Activated CD8-positive, alpha-beta memory T cell treated with anti-CD3 and anti-CD28 coated beads for 1 hour (primary cell): ENCODE results near the gene CD300A.
"Not testable (repeated sequence)": the region's sequence is repeated elsewhere in the genome, so short reads cannot be mapped to it uniquely, and the experiment has no call there.

Source experiments
- DNase-seq, 2 donors: peaks; one replicate each; pipeline ENCODE4 v3.0.0-alpha.2; 2020; ENCODE audit warnings: low read depth in 1 of 2; ENCODE audit errors: extremely low read depth in 1 of 2

Gene CD300A

DNA sequence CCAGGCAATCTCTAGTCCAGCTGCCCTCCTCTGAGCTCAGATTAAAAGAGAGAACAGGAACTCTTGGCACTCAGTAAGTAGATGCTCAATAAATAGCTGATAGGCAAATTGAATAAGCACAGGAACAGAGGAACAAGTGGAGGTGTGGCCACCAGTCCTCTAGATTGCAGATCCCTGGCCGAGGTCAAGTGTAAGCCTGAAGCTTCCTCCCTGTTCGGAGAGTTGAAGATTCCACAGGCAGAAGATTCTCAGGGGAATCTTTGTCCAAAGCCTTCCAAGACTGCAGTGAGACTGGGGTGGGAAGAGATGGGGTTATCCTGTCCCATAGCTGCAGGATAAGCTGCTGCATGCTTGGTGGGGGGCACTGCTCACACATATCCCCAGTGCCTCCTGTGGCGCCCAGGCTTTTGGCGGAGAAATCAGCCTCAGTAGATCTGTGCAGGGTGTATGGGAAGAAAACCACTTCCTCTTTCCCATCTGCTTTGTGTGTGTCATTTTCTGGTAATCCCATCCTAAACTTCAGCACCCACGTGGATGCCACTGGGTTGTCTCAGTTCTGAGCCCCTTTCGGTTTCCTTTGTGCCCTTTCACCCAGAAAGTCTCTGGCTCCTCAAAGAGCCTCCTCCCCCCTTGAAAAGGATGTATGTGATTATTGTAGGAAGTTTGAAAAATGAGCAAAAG is 12.1 kb downstream of the CD300A start:
- DNase-seq: no peak

DNA sequence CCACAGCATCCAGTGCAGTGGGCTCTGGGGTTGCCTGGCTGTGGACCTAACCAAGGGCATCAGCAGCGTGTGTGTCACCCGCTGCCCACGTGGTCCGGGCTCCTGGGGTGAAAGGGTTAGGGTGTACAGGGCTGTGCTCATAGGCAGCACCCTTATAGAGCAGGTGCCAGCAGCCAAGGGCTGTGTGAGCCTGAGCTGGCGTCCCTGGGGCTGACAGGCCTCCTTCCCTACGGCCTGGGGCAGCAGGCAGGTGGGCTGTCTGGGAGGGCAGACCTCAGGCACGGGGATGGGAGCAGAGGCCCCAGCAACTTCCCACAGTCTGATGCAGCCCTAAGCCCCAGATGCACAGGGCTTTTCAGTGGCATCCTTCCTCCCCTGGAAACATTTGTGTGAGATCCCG is 13.9 kb downstream of the CD300A start:
- DNase-seq: no peak

DNA sequence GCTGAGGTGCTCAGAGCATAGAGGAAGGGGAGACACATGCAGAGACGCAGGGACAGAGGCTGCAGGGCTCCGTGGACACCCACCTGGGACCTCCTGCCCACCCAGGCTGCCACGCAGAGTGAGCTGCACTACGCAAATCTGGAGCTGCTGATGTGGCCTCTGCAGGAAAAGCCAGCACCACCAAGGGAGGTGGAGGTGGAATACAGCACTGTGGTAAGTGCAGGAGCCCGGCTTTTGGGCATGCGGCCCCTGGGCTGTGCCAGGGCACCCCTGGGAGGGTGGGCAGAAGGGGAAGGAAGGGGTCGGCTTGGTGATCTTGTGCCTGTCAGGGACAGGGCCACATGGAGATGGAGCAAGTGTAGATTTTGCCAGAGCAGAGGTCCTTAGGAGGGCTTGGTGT is 15.2 kb downstream of the CD300A start:
- DNase-seq: no peak

DNA sequence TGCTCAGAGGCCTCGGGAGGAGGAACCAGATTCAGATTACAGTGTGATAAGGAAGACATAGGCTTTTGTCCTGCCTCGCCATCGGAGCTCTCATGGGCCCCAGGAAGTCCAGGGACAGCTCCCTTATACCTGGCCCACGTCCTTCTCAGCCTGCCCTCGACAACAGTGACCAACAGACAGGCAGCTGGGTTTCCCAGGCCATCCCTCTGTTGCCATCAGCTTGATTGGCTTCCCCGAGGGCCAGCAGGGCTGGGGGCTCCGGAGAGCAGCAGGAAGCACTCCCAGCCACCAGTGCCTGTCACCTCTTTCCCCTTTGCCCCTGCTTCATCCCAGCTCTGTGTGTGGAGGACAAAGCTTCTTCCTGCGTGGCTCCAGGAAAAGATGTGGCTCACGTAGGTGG is 17.6 kb downstream of the CD300A start:
- DNase-seq: no peak

DNA sequence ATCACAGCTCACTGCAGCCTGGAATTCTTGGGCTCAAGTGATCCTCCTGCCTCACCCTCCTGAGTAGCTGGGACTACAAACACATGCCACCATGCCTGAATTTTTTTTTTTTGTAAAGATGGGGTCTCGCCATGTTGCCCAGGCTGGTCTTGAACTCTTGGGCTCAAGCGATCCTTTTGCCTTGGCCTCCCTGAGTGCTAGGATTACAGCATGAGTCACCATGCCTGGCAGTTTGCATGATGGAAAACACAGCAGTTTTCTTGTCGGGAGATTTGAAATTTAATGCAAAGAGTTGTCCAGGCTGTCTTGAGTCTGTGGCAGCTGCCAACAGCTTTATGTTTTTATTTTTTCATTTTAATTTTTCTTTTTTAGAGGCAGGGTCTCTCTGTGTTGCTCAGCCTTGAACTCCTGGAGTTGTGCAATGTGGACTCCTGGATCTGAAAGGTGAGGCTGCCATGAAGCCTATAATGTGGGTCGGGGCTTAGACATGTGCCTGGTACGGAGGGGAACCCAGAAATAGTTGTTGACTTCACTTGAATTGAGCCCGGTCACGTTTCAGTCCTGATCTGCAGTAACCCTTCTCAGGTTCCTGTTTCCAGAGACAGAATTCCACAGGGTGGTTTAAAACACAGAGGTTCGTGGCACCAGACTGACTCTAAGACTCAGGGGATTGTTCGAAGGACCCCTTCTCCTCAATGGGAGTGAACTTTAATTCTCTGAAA is 18.7 kb downstream of the CD300A start:
- DNase-seq: no peak

DNA sequence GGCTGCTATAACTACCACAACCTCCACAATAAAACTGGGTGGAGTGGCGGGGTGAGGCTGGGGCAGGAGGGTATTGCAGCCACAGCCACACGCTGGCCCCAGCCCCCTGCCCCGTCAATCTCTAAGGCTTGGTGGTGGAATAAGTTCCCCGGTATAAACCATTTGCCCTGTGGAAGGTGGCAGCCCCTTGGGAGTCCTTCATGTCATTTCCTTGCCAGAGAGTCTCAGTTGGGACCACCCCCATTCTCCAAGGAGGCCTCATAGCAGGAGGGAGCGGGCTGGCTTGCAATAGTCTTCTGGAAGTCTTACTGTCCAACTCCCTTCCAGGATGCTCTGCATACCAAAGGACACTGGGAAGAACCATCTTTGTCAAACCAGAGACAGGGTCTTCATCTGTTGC is 19.4 kb downstream of the CD300A start:
- DNase-seq: no peak

DNA sequence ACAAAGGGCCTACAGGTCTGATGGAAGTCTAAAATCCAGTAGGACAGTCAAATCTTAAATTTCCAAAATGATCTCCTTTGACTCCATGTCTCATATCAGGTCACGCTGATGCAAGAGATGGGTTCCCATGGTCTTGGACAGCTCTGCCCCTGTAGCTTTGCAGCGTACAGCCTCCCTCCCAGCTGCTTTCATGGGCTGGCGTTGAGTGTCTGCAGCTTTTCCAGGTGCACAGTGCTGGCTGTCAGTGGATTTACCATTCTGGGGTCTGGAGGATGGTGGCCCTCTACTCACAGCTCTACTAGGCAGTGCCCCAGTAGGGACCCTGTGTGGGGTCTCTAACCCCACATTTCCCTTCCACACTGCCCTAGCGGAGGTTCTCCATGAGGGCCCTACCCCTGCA is 21.8 kb downstream of the CD300A start:
- not testable (repeated sequence) for DNase-seq

DNA sequence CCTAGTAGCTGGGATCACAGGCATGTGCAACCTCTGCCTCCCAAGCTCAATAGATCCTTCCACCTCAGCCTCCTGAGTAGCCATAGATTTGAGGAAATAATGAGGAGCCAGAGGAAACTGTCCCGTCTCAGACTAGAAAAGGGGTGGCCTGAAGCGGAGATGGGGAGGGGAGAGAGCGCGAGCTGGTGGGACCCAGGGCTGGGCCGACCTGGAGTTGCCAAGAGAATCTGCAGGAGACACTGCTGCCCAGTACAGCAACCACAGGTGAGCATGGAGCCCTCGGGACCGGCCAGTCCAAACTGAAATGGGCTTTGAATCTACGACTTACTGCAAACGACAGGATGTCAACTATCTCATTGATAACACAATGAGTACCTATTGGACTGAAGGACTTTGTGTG is 24.3 kb downstream of the CD300A start:
- no peak for DNase-seq

DNA sequence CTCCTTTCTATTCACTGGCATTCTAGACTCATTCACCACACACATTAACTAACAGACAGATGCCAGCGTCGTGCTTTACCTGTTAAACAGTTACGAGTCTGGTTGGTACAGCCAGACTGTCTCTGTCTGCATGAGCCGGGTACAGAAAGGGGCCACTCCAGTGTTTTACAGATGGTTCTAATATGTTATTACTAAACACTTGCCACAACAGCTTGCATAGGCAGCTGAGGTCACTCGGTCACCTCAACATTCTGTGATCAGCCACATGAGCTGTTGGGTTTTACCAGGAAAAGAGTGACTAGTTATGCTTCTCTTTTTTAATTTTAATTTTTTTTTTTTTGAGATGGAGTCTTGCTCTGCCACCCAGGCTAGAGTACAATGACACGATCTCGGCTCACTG is 25.2 kb downstream of the CD300A start:
- DNase-seq: no peak

DNA sequence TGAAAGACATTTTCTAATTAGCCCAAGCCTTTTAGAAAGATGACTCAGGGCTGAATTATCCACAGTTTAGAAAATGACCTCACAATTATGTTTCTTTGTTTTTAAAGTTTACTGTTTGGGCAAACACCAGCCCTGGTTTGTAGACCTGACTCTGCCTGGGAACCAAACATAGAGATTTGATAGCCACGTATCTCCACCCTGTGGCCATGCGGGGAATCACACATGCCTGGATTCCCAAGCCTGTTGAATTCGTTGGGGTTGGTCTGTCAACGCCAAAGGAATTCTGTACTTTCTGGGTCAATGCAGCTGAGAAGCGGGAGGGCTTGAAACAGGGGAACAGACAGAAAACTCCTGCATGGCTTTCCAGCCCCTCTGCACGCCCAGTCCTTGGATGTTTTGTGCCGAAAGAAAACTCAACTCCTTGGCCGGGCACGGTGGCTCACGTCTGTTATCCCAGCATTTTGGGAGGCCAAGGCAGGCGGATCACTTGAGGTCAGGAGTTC is 26.9 kb downstream of the CD300A start:
- DNase-seq: peak; percentile 27 to 50

DNA sequence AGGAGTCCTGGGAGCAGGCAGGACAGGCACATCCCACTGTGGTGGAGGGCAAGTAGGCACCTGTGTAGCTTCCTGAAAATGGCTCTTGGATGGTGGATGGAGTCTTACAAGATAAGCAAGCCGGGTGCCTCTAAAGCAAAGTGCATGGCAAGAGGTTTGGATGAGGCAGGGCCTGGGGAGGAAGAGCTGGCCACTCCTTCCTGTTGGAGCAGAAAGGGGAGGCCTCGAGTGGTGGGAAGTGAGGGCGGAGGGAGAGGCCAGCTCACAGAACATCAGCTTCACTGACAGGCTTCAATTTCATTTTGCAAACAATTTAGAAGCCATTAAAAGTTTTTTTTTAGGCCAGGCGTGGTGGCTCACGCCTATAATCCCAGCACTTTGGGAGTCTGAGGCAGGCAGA is 31.0 kb downstream of the CD300A start:
- DNase-seq: no peak

DNA sequence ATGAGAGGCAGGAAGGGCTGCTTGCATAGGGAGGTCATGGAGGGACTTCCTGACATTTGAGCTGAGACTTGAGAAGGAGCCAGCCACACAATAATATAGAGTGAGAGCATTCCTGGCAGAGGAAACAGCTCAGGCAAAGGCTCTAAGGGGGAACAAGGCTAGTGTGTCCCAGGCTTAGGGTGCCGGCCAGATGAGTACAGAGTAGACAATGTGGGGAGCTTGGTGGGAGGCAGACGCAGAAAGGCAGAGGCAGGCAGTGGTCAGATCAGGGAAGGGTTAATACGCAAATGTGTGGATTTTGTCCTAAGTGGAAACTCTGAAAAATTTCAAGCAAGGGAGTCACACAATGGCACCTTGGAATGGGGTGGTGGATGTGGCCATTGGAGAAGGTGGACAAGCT is 33.6 kb downstream of the CD300A start:
- no peak for DNase-seq

DNA sequence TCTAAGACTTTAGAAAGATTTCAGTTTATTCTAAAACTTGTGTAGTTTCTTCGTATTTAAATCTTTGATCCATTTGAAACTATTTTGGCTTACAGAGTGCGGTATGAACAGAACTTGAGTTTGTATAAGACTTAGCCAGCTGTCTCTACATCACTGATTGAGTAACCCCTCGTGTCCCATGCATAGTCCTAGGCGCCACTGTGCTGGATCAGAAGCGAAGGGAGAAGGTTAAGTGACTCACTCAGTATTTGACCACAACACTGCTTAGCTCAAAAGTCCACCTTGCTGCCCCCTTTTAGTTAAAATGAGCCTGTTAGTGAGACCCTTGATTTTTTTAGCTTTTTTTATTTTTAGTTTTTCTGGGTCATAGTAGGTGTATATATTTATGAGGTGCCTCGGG is 36.4 kb downstream of the CD300A start:
- no peak for DNase-seq

DNA sequence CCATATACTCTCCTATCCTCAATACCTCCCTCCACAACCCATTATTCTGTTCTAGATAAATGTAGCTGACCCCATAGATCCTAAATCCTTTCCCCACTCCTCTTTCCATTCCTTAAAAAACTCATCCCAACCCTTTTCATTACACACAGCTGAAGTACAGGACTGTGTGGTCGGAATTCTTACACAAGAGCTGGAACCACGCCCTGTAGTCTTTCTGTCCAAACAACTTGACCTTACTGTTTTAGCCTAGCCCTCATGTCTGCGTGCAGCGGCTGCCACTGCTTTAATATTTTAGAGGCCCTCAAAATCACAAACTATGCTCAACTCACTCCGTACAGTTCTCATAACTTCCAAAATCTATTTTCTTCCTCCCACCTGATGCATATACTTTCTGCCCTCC is 37.5 kb downstream of the CD300A start:
- not testable (repeated sequence) for DNase-seq

DNA sequence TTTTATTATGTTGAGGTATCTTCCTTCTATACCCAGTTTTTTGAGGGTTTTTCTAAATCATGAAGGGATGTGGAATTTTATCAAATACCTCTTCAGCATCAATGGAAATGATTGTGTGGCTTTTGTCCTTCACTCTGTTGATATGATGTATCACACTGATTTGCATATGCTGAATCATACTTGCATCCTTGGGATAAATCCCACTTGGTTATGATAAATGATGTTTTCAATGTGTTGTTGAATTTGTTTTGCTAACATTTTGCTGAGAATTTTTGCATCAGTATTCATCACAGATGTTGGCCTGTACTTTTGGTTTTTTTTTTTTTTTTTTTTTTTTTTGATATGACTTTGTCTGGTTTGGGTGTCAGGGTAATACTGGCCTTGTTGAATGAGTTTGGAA is 41.7 kb downstream of the CD300A start:
- DNase-seq: no peak

DNA sequence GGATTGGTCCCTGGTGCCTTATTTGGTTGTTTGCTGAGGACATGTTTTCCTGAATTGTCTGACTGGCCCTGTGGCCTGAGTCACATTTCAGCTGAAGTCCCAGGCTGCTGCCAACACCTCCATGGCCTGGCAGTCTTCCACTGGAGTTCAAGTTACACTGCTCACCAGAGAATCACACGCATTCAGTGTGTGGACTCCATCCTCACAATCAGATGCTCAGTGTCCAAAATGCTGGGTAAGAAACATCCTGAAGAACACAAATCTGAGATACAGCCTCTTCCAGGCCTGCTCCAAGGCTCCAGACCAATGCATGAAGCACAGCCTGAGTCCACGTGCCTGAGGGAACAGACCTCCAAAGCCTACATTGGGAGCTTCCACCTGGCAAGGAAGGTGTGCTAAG is 45.6 kb downstream of the CD300A start:
- no peak for DNase-seq

DNA sequence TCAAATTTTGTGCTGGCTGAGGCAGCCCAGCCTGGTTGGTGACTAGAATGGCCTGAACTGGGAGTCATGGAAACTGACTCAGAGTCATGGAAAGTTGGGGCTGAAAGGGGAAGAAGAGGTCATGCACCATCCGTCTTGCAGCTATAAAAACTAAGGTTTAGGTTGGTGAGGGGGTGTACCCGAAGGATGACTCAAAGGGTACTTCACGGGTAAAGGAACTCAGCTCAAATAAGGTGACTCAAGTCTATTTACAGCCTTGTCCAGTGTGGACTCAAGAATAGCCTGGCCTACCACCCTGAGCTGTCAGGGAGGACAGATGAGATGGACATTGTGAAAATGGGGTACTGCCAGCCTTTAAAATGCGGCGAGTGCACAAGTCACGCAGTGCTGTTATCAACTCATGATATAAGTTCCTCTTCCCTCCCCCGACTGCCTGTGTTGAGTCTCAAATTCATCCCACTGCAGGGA is 46.2 kb downstream of the CD300A start:
- DNase-seq: no peak

DNA sequence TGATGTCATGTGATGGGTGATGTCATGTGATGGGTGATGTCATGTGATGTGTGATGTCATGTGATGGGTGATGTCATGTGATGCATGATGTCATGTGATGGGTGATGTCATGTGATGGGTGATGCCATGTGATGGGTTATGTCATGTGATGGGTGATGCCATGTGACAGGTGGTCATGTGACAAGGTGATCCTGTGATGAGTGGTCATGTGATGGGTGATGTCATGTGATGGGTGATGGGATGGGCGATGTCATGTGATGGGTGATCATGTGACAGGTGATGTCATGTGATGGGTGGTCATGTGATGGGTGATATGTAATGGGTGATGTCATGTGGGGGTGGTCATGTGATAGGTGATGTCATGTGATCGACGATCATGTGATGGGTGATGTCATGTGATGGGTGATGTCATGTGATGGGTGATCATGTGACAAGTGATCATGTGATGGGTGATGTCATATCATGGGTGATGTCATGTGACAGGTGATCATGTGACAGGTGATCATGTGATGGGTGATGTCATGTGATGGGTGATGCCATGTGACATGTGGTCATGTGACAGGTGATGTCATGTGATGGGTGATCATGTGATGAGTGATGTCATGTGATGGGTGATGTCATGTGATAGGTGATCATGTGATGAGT is 47.7 kb downstream of the CD300A start:
- DNase-seq: no peak

DNA sequence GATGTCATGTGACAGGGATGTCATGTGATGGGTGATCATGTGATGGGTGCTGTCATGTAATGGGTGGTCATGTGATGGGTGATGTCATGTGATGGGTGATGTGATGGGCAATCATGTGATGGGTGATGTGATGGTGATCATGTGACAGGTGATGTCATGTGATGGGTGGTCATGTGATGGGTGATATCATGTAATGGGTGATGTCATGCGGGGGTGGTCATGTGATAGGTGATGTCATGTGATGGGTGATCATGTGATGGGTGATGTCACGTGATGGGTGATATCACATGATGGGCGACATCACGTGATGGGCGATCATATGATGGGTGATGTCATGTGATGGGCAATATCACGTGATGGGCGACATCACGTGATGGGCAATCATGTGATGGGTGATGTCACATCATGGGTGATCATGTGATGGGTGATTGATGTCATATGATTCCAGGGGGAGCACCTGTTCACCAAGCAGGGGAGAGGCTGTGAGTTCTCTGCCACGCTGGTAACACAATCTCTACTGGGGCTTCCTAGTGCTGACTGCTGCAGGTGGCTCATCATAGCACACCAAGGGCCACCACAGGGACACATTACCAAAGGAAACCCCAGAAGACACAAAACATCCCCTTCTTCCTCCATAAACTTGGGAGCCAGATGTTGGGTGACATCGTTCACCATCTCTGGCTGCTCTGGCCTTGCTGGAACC is 48.3 kb downstream of the CD300A start:
- DNase-seq: no peak

DNA sequence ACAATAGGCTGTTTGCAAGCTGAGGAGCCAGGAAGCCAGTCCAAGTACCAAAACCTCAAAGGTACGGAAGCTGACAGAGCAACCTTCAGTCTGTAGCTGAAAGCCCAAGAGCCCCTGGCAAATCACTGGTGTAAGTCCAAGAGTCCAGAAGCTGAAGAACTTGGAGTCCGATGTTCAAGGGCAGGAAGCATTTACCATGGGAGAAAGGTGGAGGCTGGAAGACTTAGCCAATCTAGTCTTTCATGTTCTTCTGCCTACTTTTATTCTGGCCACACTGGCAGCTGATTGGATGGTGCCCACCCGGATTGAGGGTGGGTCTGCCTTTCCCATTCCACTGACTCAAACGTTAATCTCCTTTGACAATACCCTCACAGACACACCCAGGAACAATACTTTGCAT is 49.5 kb downstream of the CD300A start:
- no peak for DNase-seq

DNA sequence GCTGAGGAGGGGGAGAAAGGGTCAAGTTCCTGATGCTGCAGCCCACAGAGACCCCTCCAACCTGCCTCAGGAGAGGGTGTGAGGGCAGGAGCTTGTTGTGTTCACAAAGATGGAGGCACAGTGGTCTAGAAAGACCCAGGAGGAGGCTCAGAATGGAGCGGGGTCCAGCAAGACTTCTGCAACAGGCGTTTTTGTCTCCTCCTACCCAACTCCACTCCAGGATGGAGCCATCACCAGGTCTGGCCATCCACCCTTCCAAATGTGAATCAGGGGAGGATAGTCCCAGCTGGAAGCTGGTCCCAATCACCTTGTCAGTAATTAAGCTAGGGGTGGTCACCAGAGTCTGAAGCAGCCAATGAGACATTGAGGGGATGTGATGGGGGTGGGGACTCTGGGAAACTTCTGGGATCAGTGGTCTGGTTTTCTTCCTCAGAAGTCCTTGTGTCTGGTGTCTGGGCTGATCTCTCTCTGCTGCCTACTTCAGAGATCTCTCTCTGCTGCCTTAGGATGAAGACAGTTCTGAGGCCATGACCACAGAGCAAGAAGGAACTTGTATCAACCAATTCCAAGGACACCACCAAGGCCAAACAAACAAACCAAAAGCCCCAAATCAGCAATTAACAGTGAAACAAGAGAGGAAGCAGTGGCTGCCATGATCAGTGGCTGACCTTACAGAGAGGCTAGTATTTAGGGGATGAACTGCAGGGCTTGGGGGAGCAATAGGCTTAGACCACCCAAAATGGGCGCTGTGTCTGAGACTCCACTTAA is 50.3 kb downstream of the CD300A start:
- no peak for DNase-seq
